H54 (cell line): Measurements from ENCODE around the gene CCDC30.

Source experiments
- DNase-seq: peaks from one replicate; pipeline ENCODE4 v3.0.0; 2011; ENCODE audit warnings: low spot score, mixed read lengths; ENCODE audit not compliant: insufficient read length
- FAIRE-seq: peaks from 3 replicates; lab custom pipeline; 2011; peaks lifted over from hg19 to GRCh38; lab: Jason Lieb, UNC
- POLR2A ChIP-seq: IDR thresholded peaks from 2 replicates; pipeline ENCODE4 v1.6.1; 2011; ENCODE audit warnings: low read depth, mild to moderate bottlenecking, low read length

The CCDC30 gene

DNA sequence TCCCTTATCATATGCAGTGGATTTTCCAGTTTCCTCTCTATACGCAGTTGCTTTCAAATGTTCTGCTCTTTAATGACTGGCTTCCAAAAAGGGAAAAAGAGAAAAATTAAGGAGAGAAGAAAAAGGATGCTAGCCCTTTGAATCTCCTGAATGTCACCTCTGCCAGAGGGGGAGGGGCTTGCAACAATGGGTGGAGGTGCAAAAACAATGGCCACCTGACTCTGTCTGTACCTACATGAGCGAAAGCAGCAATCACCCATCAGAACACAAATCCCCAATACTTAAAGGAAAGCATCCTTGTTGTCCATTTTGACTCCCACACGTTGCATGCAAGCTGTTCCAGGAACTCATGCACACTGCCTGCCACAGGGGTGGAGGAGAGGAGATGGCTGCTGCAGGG, 61.2 kb downstream of the CCDC30 start:
- no peak for TF ChIP-seq POLR2A
- FAIRE-seq (no peak), DNase-seq (no peak)

DNA sequence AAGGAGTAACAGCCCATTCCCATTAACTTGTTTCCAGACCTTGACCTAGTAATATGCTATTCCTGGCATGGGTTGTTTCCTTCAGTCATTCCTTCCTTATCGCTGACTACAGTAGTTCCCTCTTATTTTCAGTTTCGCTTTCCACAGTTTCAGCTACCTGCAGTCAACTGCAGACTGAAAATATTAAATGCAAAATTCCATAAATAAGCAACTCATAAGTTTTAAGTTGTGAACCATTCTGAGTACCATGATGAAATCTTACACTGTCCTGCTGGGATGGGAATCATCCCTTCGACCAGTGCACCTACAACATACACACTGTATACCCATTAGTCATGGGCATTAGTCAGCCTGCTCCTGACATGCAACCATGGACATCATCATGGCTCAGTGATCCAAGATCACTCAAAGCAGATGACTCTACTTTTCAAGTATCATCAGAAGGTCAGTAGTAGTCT, 66.7 kb downstream of the CCDC30 start:
- FAIRE-seq: peak; percentile 97
- TF ChIP-seq POLR2A: no peak
- DNase-seq: peak; percentile 15

DNA sequence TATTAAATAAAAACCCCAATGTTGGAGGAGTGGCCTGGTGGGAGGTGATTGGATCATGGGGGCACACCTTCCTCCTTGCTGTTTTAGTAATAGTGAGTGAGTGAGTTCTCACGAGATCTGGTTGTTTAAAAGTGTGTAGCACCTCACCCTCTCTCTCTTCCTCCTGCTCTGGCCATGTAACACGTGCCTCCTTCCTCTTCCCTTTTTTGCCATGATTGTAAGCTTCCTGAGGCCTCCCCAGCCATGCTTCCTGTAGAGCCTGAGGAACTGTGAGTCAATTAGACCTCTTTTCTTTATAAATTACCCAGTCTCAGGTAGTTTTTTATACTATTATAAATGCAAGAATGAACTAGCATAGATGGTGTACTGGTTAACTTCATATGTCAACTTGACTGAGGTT, 68.0 kb downstream of the CCDC30 start:
- no peak for TF ChIP-seq POLR2A

DNA sequence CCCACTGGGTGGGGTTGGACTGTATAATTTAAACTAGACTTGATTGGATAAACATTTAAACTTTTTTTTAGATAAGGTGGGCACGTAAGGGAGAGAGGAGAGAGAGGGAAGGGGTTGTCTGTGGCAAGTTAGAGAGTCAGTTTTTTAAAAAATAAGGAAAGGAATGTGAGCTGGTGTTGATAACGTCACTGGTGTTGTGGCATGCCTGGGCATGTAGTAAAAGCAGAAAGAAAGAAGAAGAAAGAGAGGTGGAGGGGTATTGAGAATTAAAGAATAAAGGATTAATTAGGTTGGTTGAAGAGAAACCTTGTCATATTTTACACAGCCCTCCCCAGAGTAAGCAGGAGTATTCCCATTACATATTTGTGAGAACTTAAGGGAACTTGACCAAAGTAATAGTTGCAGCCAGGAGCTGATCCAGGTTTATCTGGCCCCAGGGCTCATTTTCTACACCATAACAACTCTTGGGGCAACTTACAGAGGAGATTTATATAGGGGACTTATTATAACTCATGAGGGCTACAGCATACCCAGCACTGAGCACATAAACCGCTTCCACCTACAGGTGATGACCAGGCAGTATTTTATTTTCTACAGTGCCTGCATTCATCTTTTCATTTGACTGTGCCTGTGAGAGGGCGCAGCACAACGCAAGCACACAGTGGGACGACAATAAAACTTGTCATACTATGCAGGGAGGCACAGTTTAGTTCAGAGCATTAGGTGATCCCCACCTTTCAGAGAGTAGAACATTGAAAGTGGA, 70.2 kb downstream of the CCDC30 start:
- no peak for TF ChIP-seq POLR2A
- FAIRE-seq: no peak
- no peak for DNase-seq

More for the DNA sequence above, 68.0 kb downstream of the CCDC30 start:
- DNase-seq: no peak
- no peak for FAIRE-seq

DNA sequence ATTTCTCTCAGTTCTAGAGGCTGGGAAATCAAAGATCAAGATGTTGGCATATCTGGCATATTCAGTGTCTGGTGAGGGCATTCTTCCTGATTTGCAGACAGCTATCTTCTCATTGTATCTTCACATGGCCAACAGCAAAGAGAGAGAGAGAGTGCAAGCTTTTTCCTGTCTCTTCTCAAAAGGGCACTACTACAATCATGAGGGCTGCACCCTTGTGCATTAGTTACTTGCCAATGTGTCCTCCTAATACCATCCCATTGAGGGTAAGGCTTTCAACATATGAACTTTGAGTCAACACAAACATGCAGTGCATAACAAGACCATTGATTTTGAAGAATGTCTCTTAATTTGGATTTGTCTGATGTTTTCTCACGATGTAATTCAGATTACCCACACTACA, 78.0 kb downstream of the CCDC30 start:
- DNase-seq: no peak
- no peak for FAIRE-seq
- TF ChIP-seq POLR2A: no peak

DNA sequence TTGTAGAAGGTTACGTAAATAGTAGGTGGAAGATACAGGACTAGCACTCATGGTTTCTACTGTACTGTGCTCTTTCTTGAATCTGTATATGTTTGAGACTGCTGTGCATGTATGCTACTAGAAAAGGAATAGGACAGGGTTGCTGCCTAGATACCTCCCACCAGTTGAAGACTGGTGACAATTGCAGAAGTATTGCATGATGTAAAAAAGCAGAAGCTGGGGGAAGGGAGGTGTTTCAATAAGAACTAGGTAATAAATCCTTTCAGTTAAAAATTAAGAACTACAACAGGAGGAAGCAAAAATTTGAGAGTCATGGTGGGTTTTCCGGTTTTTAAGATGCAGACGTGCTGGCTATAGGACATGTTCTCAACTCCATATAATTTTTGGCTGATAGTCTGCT, 88.1 kb downstream of the CCDC30 start:
- no peak for TF ChIP-seq POLR2A
- FAIRE-seq (no peak), DNase-seq (no peak)

DNA sequence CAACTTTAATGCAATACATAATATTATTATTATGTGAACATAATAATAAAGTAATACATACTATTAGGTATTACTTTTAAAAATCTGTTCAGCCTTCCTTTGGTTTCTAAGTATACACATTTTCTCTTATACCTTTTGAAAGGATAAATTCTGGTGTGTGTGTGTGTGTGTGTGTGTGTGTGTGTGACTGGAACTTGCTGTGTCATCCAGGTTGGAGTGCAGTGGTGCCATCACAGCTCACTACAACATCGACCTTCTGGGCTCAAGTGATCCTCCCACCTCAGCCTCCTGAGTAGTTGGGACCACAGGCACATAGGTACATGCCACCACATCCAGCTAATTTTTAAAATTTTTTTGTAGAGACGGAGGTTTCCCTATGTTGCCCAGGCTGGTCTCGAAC, 88.5 kb downstream of the CCDC30 start:
- no peak for FAIRE-seq
- DNase-seq: no peak
- no peak for TF ChIP-seq POLR2A

DNA sequence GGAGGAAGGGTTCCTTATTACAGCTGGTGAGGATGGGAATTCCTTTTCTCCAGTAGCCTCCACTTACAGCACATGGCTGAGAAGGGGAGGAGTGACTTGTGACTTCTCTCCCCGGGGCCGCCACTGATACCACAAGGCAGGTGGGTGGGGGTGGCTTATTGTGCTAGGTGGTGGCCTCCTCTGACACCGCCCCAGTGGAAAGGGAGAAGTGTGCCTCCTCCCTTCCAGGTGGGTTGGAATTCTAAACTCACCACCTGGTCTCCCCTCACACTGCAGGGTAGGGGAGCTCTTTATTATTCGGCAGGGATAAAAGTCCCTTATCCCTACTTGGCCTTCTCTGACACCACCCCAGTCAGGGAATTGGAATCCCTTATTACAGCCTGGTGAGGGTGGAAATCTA, 89.5 kb downstream of the CCDC30 start:
- FAIRE-seq (no peak), DNase-seq (no peak)
- TF ChIP-seq POLR2A: no peak

DNA sequence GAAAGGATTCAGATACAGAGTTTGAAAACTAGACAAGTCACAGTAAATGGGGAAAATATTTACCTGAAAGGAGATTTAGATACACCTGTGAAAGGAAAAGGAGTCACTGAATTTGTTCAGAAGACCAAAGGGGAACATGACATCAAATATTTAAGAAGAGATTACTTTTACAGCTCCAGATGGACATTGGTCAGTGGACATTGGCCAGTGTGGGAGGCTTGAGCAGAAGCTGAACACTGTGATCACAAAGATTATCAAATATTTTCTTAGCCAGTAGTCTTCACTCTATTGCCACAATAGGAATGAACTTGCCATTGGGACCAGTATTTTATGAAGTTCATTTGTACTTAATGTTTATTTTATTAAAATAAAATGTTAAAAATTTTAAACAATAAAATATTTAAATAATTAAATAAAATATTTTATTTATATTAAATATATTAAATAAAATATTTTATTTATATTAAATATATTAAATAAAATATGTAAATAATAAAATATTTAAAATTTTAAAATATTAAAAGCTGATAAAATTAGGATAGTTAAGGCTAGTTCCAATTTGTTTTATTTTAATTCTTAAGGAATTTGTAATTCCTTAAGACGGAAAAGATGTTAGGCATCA, 94.3 kb downstream of the CCDC30 start:
- no peak for FAIRE-seq
- DNase-seq: no peak
- TF ChIP-seq POLR2A: no peak

DNA sequence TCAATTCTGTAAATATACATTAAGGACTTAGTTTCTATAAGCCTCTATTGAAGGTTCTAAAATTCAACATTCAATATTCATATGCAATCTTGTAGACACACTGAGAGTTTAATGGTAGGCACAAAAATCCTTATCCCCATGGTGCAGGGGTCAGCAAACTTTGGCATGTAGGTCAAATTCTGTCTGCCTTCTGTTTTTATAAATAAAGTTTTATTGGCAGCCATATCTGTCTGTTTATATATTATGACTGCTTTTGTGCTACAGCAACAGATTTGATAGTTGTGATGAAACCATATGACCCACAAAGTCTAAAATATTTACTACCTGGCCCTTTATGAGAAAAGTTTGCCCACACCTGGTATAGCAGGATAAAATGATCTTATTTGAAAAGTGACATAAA, 104.0 kb downstream of the CCDC30 start:
- DNase-seq (no peak), FAIRE-seq (no peak)

DNA sequence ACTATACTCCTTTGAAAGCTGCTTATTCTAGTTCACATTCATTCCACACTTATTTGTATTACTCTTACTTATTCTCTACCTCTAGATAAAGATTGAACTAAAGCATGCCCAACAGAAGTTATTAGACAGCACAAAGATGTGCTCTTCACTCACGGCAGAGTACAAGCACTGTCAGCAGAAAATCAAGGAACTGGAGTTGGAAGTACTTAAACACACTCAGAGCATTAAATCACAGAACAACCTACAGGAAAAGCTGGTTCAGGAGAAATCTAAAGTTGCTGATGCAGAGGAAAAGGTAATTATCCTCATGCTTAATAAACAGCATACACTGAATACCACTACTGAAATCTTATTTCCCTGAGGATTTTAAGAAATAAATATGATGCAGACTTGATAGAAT, 113.8 kb downstream of the CCDC30 start:
- FAIRE-seq (no peak), DNase-seq (no peak)
- TF ChIP-seq POLR2A: no peak

More for the DNA sequence above, 104.0 kb downstream of the CCDC30 start:
- TF ChIP-seq POLR2A: no peak

DNA sequence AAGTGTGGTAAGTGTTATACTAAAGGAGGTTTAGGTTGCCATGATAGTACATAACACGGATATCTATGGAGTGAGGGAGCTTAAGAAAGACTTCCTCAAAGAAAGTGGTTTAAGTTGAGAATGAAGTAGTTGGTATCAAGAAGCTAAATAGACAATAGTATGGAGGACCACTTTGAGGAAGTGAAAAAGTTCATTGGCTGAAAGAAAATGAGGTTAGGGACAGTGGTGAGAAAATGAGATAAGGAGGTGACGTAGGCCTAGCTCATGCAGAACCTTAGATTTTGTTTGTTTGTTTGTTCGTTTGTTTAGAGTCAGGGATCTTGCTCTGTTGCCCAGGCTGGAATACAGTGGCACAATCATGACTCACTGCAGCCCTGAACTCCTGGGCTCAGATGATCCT, 122.9 kb downstream of the CCDC30 start:
- FAIRE-seq (no peak), DNase-seq (no peak)
- no peak for TF ChIP-seq POLR2A

DNA sequence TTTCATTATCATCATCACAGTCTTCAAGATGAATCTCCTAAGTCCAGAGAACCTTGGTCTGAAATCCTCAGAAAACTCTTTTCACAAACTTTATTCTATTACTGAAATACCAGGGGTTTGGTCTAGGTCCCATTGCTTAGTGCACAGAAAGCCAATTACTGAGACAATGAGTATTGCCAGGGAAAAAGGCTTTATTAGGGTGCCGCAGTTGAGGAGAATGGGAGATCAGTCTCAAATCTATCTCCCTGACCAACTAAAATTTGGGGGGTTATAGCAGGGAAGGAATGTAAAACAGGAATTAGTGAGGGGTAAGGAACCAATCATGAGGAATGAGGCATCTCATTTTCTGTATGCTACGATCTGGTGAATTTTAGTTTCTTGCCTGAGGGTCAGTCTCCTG, 124.7 kb downstream of the CCDC30 start:
- no peak for DNase-seq
- TF ChIP-seq POLR2A: no peak
- no peak for FAIRE-seq

DNA sequence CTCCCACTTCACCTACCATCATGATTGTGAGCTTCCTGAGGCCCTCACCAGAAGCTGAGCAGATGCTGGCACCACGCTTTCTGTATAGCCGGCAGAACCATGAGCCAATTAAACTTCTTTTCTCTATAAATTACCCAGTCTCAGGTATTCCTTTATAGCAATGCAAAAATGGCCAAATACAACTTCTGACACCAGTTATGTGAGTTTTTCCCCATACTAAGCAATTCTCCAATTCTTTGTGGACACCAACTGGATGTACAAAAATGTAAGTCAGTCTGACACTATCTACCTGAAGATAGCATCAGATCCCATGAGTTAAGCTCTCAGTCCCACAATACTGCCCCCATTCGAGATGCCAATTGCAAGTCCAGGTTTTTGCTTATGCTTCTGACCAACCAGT, 129.7 kb downstream of the CCDC30 start:
- FAIRE-seq: no peak
- no peak for TF ChIP-seq POLR2A
- DNase-seq: no peak

DNA sequence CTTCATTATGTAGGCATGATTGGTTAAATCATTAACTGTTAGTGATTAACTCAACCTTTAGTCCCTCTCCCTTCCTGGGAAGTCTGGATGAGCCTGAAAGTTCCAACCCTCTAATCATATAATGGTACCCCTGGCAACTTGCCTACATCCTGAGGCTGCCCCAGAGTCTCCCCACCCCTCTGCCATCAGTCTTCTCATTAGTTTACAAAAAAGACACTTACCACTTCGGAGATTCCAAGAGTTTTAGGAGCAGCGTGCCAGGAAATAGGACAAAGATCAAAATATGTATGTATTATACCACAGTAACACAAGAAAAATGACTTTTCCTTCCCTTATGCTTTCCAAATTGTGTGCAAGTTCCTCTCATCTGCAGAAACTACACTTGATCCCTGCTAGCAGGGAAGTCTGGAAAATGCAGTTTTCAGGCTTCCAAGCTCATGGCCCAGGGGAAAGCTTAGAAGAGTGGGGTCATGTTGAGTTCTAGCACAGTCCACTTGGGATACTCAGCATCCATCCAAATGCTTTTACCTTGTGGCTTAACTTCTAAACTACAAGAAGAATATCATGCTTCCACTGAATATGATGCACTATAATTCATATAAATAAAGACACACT, 130.5 kb downstream of the CCDC30 start:
- DNase-seq (no peak), FAIRE-seq (no peak)
- no peak for TF ChIP-seq POLR2A
